LNCAP (cell line): Measurements from ENCODE around the gene SLC9A3.

Experiments used
- CTCF ChIP-seq: fragments of 450-650 bp; IDR thresholded peaks from 2 replicates; pipeline ENCODE4 v1.5.1; 2017; ENCODE audit warnings: mild to moderate bottlenecking

SLC9A3 gene

GRCh38 chr5:517535-518100, 6.6 kb downstream of the SLC9A3 start:
- no peak for TF ChIP-seq CTCF

GRCh38 chr5:516980-517379, 7.3 kb downstream of the SLC9A3 start:
- no peak for TF ChIP-seq CTCF

GRCh38 chr5:516338-516925, 7.8 kb downstream of the SLC9A3 start:
- no peak for TF ChIP-seq CTCF

- no peak for TF ChIP-seq CTCF
Observed at GRCh38 chr5:515273-515836, 8.9 kb downstream of the SLC9A3 start.

GRCh38 chr5:514673-515072, 9.6 kb downstream of the SLC9A3 start:
- no peak for TF ChIP-seq CTCF

- TF ChIP-seq CTCF, result no peak
Observed at GRCh38 chr5:514101-514485, 10.2 kb downstream of the SLC9A3 start.

- TF ChIP-seq CTCF, result no peak
Observed at GRCh38 chr5:513216-514100, 10.8 kb downstream of the SLC9A3 start.
